GM18511 (cell line): ENCODE results near the gene THSD7B.

ENCODE experiments used
- ATAC-seq: cut with Tn5 transposase; IDR thresholded peaks from one replicate; pipeline ENCODE4 v1.9.1; 2021; ENCODE audit warnings: mild to moderate bottlenecking, moderate library complexity; ENCODE audit not compliant: unreplicated experiment

Gene THSD7B

GRCh38 chr2:136798766-136799165 is 33.4 kb downstream of the THSD7B start:
- no peak for ATAC-seq

DNA sequence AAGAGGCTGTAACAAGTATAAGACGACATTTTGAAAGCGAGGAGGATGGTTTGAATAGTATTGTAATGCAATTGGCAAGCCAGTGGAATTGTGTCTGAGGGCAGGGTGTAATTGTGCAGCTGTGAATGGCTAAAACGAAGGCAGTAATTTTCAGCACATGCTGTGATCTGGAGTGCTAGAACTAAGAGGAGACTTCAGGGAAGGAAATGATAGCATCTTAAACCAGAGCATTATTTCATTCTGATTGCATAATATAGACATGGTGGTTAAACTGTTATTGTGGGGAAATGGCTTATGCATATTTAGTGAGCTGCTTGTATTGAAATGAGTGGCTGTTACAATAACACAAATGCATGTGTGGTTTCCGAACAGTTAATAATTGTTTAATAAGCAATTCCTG is 36.3 kb downstream of the THSD7B start:
- ATAC-seq: no peak

DNA sequence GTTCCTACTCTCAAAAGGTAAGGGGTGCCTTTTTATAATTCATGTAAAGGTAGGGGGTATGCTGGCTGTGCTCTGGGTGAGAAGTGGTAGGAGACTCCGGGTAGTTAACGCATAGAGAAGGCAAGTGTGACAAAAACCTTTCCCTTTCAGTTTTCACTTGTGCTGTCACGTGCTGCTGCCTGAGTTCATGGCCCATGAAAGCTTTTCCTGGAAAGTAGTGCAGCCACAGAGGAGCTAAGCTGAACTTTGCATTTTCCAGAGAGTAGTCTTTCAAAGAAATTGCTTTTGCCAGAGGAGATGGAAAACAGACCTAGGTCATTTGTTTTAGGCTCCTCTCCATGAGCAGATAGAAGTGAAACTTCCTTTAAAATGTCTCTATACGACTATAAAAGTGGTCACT is 44.7 kb downstream of the THSD7B start:
- ATAC-seq: no peak

DNA sequence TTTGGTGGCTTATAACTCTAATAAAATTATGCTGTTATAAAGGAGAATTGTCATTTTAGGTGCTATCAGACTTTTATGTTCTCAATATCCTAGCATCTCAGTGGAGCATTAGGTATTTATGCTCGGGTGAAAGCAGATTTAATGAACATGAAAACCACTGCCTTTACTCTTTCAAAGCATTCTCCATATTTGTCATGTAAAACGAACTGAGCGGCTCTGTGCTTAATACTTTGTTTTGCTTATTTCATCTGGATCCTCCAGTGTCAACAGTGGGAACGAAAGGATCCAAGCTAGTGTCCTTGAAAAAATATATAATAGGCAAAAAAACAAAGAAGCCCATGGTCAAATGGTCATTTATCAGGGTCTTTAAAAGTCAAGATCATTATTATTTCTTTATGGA is 53.5 kb downstream of the THSD7B start:
- no peak for ATAC-seq

DNA sequence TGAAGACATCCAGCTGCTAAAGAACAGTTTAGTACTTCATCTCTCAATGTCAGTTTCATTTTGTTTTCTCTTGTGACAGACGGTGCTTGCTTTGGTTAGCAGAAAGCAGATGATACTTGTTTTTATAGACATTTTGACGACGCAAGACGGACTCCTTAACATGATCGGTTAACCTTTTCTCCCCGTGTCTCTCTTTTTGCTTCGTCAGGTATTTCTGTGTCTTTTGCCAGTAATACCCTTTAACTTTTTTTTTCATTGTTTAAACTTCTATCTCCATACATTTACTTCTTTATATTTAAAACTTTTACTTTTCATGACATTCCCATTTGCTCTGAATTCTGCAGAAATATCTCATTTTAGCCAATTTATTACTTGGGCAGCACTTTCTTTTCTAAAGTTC is 57.9 kb downstream of the THSD7B start:
- ATAC-seq: no peak

GRCh38 chr2:136828162-136828561 is 62.8 kb downstream of the THSD7B start:
- no peak for ATAC-seq

- ATAC-seq: no peak
These were observed 63.4 kb downstream of the THSD7B start for GRCh38 chr2:136828774-136829173.

DNA sequence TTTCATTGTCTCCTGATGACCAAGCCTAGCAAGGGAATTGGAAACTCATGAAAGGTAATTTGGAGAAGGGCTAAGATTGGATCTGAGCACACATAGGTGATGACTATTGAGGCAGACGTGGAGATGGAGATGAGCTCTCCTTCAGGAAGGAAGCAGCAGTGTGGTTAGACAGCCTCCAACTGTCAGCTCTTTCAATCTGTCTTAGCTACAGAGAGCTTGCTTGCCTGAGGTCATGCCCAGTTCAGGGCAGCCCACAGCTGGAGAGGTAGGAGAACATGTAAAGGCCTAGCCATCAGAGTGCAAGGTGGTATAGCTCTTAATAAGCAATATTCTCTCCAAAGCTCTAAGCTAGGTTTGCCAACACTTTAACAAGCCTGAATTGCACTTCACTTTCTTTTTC is 79.2 kb downstream of the THSD7B start:
- ATAC-seq: no peak

- ATAC-seq: no peak
These were observed 93.3 kb downstream of the THSD7B start for GRCh38 chr2:136858656-136859055.

DNA sequence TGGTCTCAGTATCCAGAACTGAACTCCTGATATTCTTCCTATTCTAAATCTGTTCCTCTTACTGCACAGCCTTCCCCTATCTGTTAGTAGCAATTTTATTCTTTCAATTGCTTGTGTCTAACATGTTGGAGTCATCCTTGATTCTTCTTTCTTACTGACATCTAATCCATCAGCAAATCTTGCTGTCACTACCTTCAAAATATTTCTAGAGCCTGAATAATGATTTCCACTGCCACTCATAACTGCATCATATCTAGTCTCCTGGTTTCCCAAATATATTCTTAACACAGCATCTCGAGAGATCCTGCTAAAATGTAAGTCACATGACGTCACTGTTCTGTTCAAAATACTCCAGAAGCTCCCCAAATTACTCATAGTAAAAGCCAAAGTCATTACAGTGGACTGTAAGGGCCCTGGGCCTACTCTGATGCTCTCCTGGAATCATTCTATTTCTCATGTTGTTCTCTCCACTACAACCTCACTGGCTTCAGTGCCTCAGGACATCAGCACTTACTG is 95.2 kb downstream of the THSD7B start:
- ATAC-seq: no peak

GRCh38 chr2:136863468-136863867 is 98.1 kb downstream of the THSD7B start:
- no peak for ATAC-seq

DNA sequence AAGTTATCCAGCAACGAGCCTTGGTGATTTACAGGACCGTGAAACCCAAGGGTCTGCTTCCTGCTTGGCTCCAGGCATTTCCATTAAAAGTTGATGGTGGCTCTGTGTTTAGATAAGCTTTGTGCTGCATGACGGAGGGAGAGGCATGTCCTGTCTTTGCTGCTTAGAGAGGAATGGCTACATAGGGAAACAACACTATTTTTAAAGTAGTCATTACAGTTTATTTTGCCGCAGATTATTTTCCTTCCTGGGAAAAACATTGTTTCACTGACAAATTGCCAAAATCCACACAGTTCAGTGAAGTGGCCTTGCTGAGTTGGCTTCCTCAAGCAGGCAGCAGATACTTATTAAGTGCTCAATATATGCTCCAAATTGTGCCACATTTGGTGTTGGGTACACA is 98.5 kb downstream of the THSD7B start:
- no peak for ATAC-seq

- ATAC-seq: no peak
These were observed 106.1 kb downstream of the THSD7B start for GRCh38 chr2:136871424-136871823.

DNA sequence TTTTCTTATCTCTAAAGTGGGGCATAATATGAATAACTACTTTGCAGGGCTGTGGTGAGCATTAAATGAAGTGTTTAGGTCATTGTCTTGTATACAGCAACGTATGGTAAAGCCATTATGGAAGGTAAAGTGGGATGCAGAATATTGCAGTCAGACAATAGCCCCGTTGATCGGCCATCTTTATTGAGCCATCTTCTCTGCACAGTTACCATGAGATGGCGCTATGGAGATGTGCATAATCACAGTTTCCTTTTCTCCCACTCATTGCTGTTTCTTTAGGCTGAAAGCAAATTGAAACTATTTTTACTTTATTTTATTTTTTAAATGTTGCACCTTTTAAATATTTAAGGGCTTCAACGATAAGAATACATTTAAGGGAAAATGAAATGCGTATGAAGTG is 108.9 kb downstream of the THSD7B start:
- no peak for ATAC-seq

GRCh38 chr2:136891100-136891499 is 125.8 kb downstream of the THSD7B start:
- no peak for ATAC-seq

- no peak for ATAC-seq
These were observed 128.8 kb downstream of the THSD7B start for GRCh38 chr2:136894007-136894634.

GRCh38 chr2:136901732-136902131 is 136.4 kb downstream of the THSD7B start:
- ATAC-seq: no peak

DNA sequence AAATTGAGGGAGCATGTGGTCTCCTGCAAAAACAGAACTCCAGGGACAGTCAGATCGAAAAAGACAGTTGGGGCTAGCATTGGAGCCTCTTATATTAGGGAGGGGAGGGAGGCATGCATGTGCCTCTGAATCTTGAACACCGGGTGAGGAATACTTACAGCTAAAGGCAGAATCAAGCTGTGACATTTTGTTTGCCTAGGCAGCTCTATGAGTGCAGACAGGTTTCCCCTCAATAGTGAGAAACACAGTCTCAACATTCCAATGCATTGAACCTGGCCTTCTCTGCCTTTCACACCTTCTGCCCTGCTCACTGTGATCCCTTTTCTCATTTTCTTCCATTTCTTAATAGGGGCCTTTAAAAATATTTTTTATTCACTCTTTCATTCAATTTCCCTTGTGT is 140.4 kb downstream of the THSD7B start:
- no peak for ATAC-seq

- ATAC-seq: no peak
These were observed 144.4 kb downstream of the THSD7B start for GRCh38 chr2:136909777-136910176.

DNA sequence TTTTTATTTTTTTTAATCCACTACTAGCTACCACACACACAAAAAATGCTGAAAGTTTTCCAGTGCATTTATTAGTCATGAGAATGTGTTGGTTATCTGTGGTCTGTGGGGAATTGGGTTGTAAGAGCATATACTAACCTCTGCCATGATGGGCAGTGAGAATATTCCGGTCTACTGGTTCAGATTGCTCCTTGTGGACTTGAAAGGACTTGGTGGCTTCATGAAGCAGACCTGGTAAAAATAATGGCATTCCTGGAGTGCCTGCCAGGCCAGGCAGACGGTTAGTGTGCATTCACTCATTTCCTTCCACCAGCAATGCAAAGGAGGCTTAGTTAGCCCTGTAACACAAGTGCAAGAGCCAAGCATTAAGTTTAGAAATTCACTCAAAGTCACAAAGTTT is 150.8 kb downstream of the THSD7B start:
- ATAC-seq: no peak

DNA sequence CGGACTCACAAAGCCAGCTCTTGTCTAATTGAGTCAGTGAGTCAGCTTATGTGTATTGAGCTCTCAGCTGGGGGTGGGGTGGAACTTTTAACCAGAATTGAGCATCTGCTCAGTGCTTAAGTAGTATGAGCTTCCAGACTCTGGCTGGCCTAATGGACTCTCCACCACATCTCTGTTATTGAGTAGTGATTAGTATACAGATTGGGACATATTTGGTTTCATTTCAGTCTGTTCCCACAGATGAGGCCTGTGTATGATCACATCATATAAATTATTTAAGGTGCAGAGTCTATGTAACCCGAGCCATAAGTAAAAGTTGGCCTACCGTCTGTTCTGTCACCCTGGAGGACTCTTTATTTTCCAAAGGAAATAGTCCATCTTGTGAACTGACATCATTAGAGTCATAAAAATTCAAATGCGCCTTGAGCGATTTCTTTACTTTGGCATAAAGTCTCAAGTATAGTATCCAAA is 152.1 kb downstream of the THSD7B start:
- no peak for ATAC-seq

GRCh38 chr2:136919682-136920081 is 154.3 kb downstream of the THSD7B start:
- ATAC-seq: no peak
